Psoas muscle (tissue), 8 donors: ENCODE measurements around the gene AZI2. TPM values are rescaled to one million over a fixed set of nuclear protein-coding genes. Genes with fewer than 3 reads are reported as not detected.

Source experiments
- ATAC-seq, 4 donors: fragments of 200-7000 bp; cut with Tn5 transposase; one replicate each; pipeline ENCODE4 v1.9.1; 2020; ENCODE audit warnings: moderate library complexity in 3 of 4, mild to moderate bottlenecking in 2 of 4
- DNase-seq, 2 donors: peaks; one replicate each; pipeline ENCODE4 v3.0.0-alpha.2; 2020
- H3K27ac ChIP-seq: fragments of 200-600 bp; one replicate; pipeline ENCODE4 v1.8.0; 2022
- H3K27me3 ChIP-seq, 3 donors: fragments of 200-600 bp in 1 of 3; one replicate each; pipeline versions ENCODE4 v1.6.1 to v1.8.0; 2013 to 2022; ENCODE audit warnings: low read length in 2 of 3, mild to moderate bottlenecking in 2 of 3, moderate library complexity in 1 of 3; ENCODE audit not compliant: insufficient read depth in 3 of 3
- H3K36me3 ChIP-seq, 2 donors: fragments of 200-600 bp in 1 of 2; one replicate each; pipeline versions ENCODE4 v1.6.1 to v1.8.0; 2013 to 2022; ENCODE audit warnings: low read depth in 1 of 2, mild to moderate bottlenecking in 1 of 2, moderate library complexity in 1 of 2; ENCODE audit not compliant: insufficient read depth in 1 of 2
- H3K4me1 ChIP-seq: fragments of 200-600 bp; one replicate; pipeline ENCODE4 v1.8.0; 2022
- H3K4me3 ChIP-seq: fragments of 200-600 bp; one replicate; pipeline ENCODE4 v1.8.0; 2022; ENCODE audit warnings: mild to moderate bottlenecking
- H3K9me3 ChIP-seq: fragments of 200-600 bp; one replicate; pipeline ENCODE4 v1.8.0; 2022
- CTCF ChIP-seq: fragments of 200-600 bp; IDR thresholded peaks from one replicate; pipeline ENCODE4 v1.8.0; 2022; ENCODE audit warnings: antibody characterized with exemption
- WGBS, 3 donors: extraction: QIAGEN DNeasy Blood & Tissue Kit; methylation state at CpG; one replicate each; pipeline versions ENCODE4 v1.1.6 to v1.1.7; 2013; 5-methylcytosine and 5-hydroxymethylcytosine counted together
- intact Hi-C, 2 donors: fragments of 100-400 bp; cut with DNase I; formaldehyde crosslinking; loops; one replicate each; pipeline versions ENCODE4 v1.11.0 to v1.14.2; 2022
- long read RNA-seq, 2 donors: library from polyadenylated mRNA; unstranded; transcript quantifications; one replicate each; pipeline ENCODE4 v2.0.0, GENCODE V29; 2021
- polyA plus RNA-seq, 3 donors: library from polyadenylated mRNA; stranded (reverse); fragments of 200-250 nt; gene quantifications; one replicate each; pipeline ENCODE4 v1.2.3, GENCODE V29; 2013
- total RNA-seq, 4 donors: library from RNA; stranded (reverse); fragmentation: NEBNext Ultra II Directional in 2 of 4; extraction: Animal tissue kit (Norgen Biotek cat#: 25700) in 2 of 4; gene quantifications; one replicate each; pipeline versions ENCODE4 v1.2.1 to v1.2.4, GENCODE V29; 2021 to 2023
- donor health status: healthy with polysubstance abuse.
- donor health status: DM: no; HTN: no; CAD: no; lungs with moderate emphysema.
- donor health status: Bipolar disorder and iron deficiency.
- donor health status: healthy.
- donor health status: DM: yes; HTN: yes; CAD: no.
- donor health status: DM: no; HTN: no; CAD: no.
- donor health status: DM: no; HTN: no; CAD: no.
- donor health status: DM: yes; HTN: yes; CAD: no.

Gene AZI2
- total RNA-seq (10 to 100 TPM; 32.0 to 63.8 (median 40.9) TPM), polyA plus RNA-seq (10 to 100 TPM; 26.3 to 40.2 (median 30.0) TPM)
- long read RNA-seq, donor 1, full-length matches to known transcripts, result 21 of 22 reads
- long read RNA-seq, donor 1, partial matches to known transcripts, result 1 of 22 reads
- long read RNA-seq, donor 1, other reads (novel, unspliced or antisense), result 0 of 22 reads
- long read RNA-seq, donor 2, full-length matches to known transcripts, result 104 of 120 reads
- long read RNA-seq, donor 2, partial matches to known transcripts, result 3 of 120 reads
- long read RNA-seq, donor 2, other reads (novel, unspliced or antisense), result 13 of 120 reads

GRCh38 chr3:28348629-28349468 lies at the start of gene AZI2, which contains the start of gene ZCWPW2:
TSS of gene AZI2 (minus strand) at chr3:28348824. CDS start at chr3:28340617, 8,207 bp downstream.
TSS of gene ZCWPW2 (plus strand) at chr3:28348721. CDS start at chr3:28413069, 64,348 bp downstream.
- TF ChIP-seq CTCF, result peak; percentile 11
- ATAC-seq, result peak; percentile 96 to 97 (median 97)
- intact Hi-C loops, result no loop called here
- peaks cover 11% of the 10 kb centered on the region for H3K9me3 ChIP-seq
- WGBS, 3 donors, result 0 to 1% (median 1%) methylated on average over 73 to 83 of the region's 83 CpGs
- peak; percentile 97 to 98 for DNase-seq
- H3K4me3 ChIP-seq, result peak within 1 kb of the TSS; percentile 87
- no peaks in the 10 kb centered on the region for H3K27me3 ChIP-seq
- H3K4me1 ChIP-seq, result peaks cover 42% of the 10 kb centered on the region
- H3K27ac ChIP-seq, result peak within 1 kb of the TSS; percentile 99
- H3K36me3 ChIP-seq, result peaks cover 0 to 4% of the 10 kb centered on the region in 2 donors

GRCh38 chr3:28388978-28389377 lies 40.4 kb upstream of the AZI2 start:
- Histone ChIP-seq H3K36me3 (no peaks in the 10 kb centered on the region), H3K4me1 (no peaks in the 10 kb centered on the region), H3K27ac (no peak overlapping the region), H3K27me3 (no peaks in the 10 kb centered on the region), H3K9me3 (peaks cover 6% of the 10 kb centered on the region), H3K4me3 (no peak overlapping the region)
- 87 to 100% (median 94%) methylated on average over 1 of the region's 1 CpG for WGBS, 3 donors
- intact Hi-C loops, result no loop called here
- no peak for TF ChIP-seq CTCF
- DNase-seq, result no peak
- no peak for ATAC-seq

- Histone ChIP-seq H3K27me3 (no peaks in the 10 kb centered on the region), H3K4me3 (no peak overlapping the region), H3K4me1 (no peaks in the 10 kb centered on the region), H3K36me3 (no peaks in the 10 kb centered on the region), H3K27ac (no peak overlapping the region), H3K9me3 (no peaks in the 10 kb centered on the region)
- WGBS, 3 donors, result 93 to 96% (median 95%) methylated on average over 5 of the region's 5 CpGs
- DNase-seq, result no peak
- TF ChIP-seq CTCF, result no peak
- intact Hi-C loops, result no loop called here
- ATAC-seq, result no peak
Measured at GRCh38 chr3:28386049-28386448, 37.4 kb upstream of the AZI2 start.

- Histone ChIP-seq H3K27me3 (no peaks in the 10 kb centered on the region), H3K36me3 (no peaks in the 10 kb centered on the region), H3K4me1 (no peaks in the 10 kb centered on the region), H3K27ac (no peak overlapping the region), H3K4me3 (no peak overlapping the region), H3K9me3 (no peaks in the 10 kb centered on the region)
- WGBS, 3 donors, result 65 to 75% (median 67%) methylated on average over 4 of the region's 4 CpGs
- ATAC-seq (peak; percentile 66 to 93 (median 90)), DNase-seq (no peak)
- no peak for TF ChIP-seq CTCF
- intact Hi-C loops, result no loop called here
Measured at GRCh38 chr3:28376424-28376823, 27.8 kb upstream of the AZI2 start.
